ENCODE results near the gene ANKRD29.

ANKRD29 gene

GRCh38 chr18:23693846-23694245 is 31.1 kb upstream of the ANKRD29 start:
- no peak overlapping the region for H3K27ac ChIP-seq
- TF ChIP-seq CTCF (IDR thresholded peaks at IDR 0.05), result no peak
- no peak for TF ChIP-seq ZFX (IDR thresholded peaks at IDR 0.05; ENCODE audit: borderline replicate concordance)

GRCh38 chr18:23690505-23691068 is 27.9 kb upstream of the ANKRD29 start:
- no peak overlapping the region for H3K27ac ChIP-seq
- no peak for TF ChIP-seq CTCF (IDR thresholded peaks at IDR 0.05)
- no peak for TF ChIP-seq ZFX (IDR thresholded peaks at IDR 0.05; ENCODE audit: borderline replicate concordance)

GRCh38 chr18:23689616-23690504 is 27.1 kb upstream of the ANKRD29 start:
- TF ChIP-seq CTCF (IDR thresholded peaks at IDR 0.05) (peak; percentile 14; the same call in 1 of the 2 replicates), ZFX (IDR thresholded peaks at IDR 0.05; ENCODE audit: borderline replicate concordance) (no peak)
- H3K27ac ChIP-seq, result peak overlapping the region; percentile 52; the same call in 1 of the 2 replicates

DNA sequence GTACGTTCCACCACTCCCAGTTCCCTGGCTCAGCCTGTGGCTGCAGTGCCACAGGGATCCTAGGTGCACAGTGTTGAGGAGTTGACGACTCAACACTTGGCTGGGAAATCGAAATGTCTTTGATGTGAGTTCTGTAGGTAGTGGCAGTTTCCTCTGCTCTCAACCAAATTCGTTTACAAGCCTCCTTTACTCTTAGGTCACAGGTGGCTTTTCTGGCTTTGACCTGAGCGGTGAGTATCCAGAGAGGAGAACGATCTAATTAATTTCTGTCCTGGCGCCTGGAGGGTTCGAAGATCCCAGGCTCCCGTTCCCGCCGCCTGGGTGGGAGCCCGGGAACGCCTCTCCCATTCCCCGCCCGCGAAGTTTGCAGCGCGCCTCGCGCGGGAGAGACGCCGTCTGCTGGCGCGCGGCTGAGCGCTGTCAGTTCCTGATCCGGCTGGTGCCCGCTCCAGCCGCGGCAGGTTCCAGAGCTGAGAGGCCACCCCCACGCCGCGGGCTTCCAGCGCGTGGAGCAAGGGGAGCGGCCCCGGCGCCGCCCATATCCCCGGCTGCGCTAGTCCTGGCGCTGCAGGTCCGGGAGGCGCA is 26.4 kb upstream of the ANKRD29 start, which contains the start of gene LAMA3:
TSS of gene LAMA3 (plus strand) at position 423 of the 585 bp plus-strand sequence. CDS start 231 bp downstream, outside the sequence.
- H3K27ac ChIP-seq, result peak within 1 kb of the TSS; percentile 52
- TF ChIP-seq ZFX (IDR thresholded peaks at IDR 0.05; ENCODE audit: borderline replicate concordance) (no peak), CTCF (IDR thresholded peaks at IDR 0.05) (peak; percentile 59)

- peak overlapping the region; percentile 52 for H3K27ac ChIP-seq
- no peak for TF ChIP-seq CTCF (IDR thresholded peaks at IDR 0.05)
- no peak for TF ChIP-seq ZFX (IDR thresholded peaks at IDR 0.05; ENCODE audit: borderline replicate concordance)
Observed at GRCh38 chr18:23688528-23688927, 25.8 kb upstream of the ANKRD29 start.

GRCh38 chr18:23684515-23685197 is 21.9 kb upstream of the ANKRD29 start:
- TF ChIP-seq ZFX (IDR thresholded peaks at IDR 0.05; ENCODE audit: borderline replicate concordance), result no peak
- no peak for TF ChIP-seq CTCF (IDR thresholded peaks at IDR 0.05)
- H3K27ac ChIP-seq, result peak overlapping the region; percentile 75

Measured in 22Rv1 (cell line).